Lower leg skin (tissue), 4 donors: ENCODE results near the gene OR2B6. TPM values are rescaled to one million over a fixed set of nuclear protein-coding genes. Genes with fewer than 3 reads are reported as not detected.

Experiments used
- DNase-seq, 2 donors: peaks; one replicate each; pipeline ENCODE4 v3.0.0-alpha.2; 2019; ENCODE audit warnings: low spot score in 2 of 2
- H3K4me3 ChIP-seq: fragments of 200-600 bp; sonication (generic); 2 replicates; pipeline ENCODE4 v1.5.1; 2017; ENCODE audit warnings: mild to moderate bottlenecking, low read depth; ENCODE audit not compliant: poor library complexity, severe bottlenecking
- CTCF ChIP-seq, 3 donors: fragments of 450-650 bp; IDR thresholded peaks; one replicate each; pipeline ENCODE4 v1.5.1; 2016; ENCODE audit warnings: antibody characterized with exemption in 3 of 3, mild to moderate bottlenecking in 3 of 3, moderate library complexity in 2 of 3
- POLR2A ChIP-seq, 2 donors: fragments of 450-650 bp; IDR thresholded peaks; one replicate each; pipeline ENCODE4 v1.6.1; 2016 to 2017; ENCODE audit warnings: antibody characterized with exemption in 2 of 2, mild to moderate bottlenecking in 1 of 2, moderate library complexity in 1 of 2
- WGBS, 2 donors: methylation state at CpG; one replicate each; pipeline ENCODE4 v1.1.5; 2018; 5-methylcytosine and 5-hydroxymethylcytosine counted together
- intact Hi-C: fragments of 100-400 bp; cut with DNase I; formaldehyde crosslinking; loops from one replicate; pipeline ENCODE4 v1.15.0; 2023; ENCODE audit warnings: low total_unique reads
- total RNA-seq, 4 donors: library from RNA; depleted of rRNA; stranded (reverse); fragments of >200 nt; gene quantifications; one replicate each; pipeline ENCODE4 v1.1.0, GENCODE V29; 2016

Gene OR2B6
- total RNA-seq, 4 donors from 2014 or later = not detected

GRCh38 chr6:27980111-27980510, 23.1 kb downstream of the OR2B6 start:
- no peak for TF ChIP-seq CTCF (IDR thresholded peaks at IDR 0.05)
- 22 to 52% methylated on average over 1 of the region's 1 CpG for WGBS, 2 donors
- no peak for DNase-seq
- intact Hi-C loops = no loop called here
- H3K4me3 ChIP-seq = no peak overlapping the region

GRCh38 chr6:27986928-27987725, 30.1 kb downstream of the OR2B6 start:
- WGBS, 2 donors = 24 to 42% methylated on average over 2 of the region's 2 CpGs
- TF ChIP-seq POLR2A (IDR thresholded peaks at IDR 0.05) (no peak), CTCF (IDR thresholded peaks at IDR 0.05) (no peak)
- H3K4me3 ChIP-seq = no peak overlapping the region
- DNase-seq = no peak
- intact Hi-C loops = no loop called here

GRCh38 chr6:27994616-27995015, 37.6 kb downstream of the OR2B6 start:
- DNase-seq = no peak
- 35 to 45% methylated on average over 2 of the region's 2 CpGs for WGBS, 2 donors
- intact Hi-C loops = no loop called here
- no peak for TF ChIP-seq CTCF (IDR thresholded peaks at IDR 0.05)
- no peak for TF ChIP-seq POLR2A (IDR thresholded peaks at IDR 0.05)
- no peak overlapping the region for H3K4me3 ChIP-seq

- intact Hi-C loops = no loop called here
- DNase-seq = no peak
- TF ChIP-seq CTCF (IDR thresholded peaks at IDR 0.05) = no peak
- no peak for TF ChIP-seq POLR2A (IDR thresholded peaks at IDR 0.05)
- no peak overlapping the region for H3K4me3 ChIP-seq
- 89% methylated on average over 15 of the region's 15 CpGs for WGBS, 2 donors
These were observed 43.5 kb downstream of the OR2B6 start for GRCh38 chr6:28000351-28001045.

GRCh38 chr6:28001351-28001750, 44.3 kb downstream of the OR2B6 start:
- DNase-seq = no peak
- H3K4me3 ChIP-seq = no peak overlapping the region
- WGBS, 2 donors = 74 to 83% methylated on average over 15 of the region's 15 CpGs
- no peak for TF ChIP-seq POLR2A (IDR thresholded peaks at IDR 0.05)
- TF ChIP-seq CTCF (IDR thresholded peaks at IDR 0.05) = no peak
- intact Hi-C loops = no loop called here
